Measurements from ENCODE around the gene SCAI.
"Not testable (repeated sequence)": the region's sequence is repeated elsewhere in the genome, so short reads cannot be mapped to it uniquely, and the experiment has no call there.

Gene SCAI

GRCh38 chr9:125106285-125106893 is 36.9 kb downstream of the SCAI start:
- no peak for DNase-seq (ENCODE audit: low read depth in 1 of 2, low spot score in 1 of 2)

GRCh38 chr9:125103770-125104460 is 39.4 kb downstream of the SCAI start:
- no peak for DNase-seq (ENCODE audit: low read depth in 1 of 2, low spot score in 1 of 2)

DNA sequence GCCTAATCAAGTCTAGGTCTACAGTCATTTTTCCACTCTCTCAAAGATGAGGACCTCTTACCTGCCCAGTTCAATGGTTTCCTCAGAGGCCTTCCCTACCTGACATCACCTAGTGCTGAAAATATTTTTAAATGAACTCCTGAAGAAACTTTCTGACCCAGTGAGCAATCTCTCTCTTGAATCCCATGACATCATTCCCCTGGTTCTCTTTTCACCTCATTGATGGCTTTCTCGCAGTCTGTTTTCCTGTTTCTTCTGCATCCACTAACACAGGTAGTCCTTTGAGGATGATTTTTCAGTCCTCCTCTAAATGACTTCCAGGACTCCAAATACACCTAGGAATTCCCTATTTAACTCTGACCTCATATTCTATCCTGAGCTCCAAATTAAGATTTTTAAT is 40.3 kb downstream of the SCAI start:
- DNase-seq (ENCODE audit: low read depth in 1 of 2, low spot score in 1 of 2): no peak

- no peak for DNase-seq (ENCODE audit: low read depth in 1 of 2, low spot score in 1 of 2)
Observed at GRCh38 chr9:125100822-125101221, 42.5 kb downstream of the SCAI start.

DNA sequence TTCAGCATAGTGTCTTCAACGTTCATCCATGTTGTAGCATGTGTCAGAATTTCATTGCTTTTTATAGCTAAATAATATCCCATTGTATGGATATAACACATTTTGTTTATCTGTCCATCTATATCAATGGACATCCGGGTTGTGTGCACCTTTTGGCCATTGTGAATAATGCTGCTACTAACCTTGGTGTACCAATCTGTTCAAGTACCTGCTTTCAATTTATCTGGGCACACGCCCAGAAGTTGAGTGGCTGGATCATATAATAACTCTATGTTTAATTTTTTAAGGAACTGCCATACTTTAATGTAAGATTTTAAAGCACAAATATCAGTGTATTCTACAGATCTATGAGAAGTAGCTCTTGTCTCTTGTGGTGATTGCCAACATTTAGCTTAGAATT is 43.5 kb downstream of the SCAI start:
- no peak for DNase-seq (ENCODE audit: low read depth in 1 of 2, low spot score in 1 of 2)

GRCh38 chr9:125095821-125096443 is 47.4 kb downstream of the SCAI start:
- DNase-seq (ENCODE audit: low read depth in 1 of 2, low spot score in 1 of 2): no peak

DNA sequence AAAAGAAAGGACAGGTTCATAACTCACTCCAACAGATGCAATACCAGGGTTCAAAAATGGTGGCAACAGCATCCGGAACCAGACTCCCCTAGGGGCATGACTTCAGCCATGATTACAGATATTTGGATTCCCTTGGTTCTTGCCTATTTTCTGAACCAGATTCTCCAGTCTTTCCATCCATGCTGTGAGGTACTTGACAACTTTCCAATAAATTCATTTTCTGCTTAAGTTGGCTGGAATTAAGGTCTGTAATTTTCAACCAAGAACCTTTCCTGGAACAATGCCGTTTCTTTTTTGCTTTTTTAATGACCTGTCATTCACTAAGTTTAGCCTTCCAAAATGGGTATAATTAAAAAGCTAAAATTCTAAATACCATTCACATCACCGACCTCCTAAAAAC is 52.2 kb downstream of the SCAI start:
- no peak for DNase-seq (ENCODE audit: low read depth in 1 of 2, low spot score in 1 of 2)

DNA sequence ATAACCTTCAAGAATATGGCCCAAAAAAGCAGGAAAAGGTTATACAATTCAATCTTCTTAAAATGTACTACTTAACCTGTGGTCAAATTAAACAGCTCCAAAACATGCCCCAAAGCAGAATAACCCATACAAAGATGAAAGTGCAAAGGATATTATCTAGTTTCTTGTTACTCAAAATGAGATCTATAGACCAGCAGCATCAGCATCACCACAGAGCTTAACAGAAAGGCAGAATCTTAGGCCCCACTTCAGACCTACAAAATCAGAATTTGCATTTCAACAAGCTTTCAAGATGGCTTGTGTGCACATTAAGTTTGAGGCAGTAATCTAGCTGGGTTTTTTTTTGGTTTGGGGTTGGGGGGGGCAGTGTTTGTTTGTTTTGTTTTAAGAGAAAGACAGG is 54.0 kb downstream of the SCAI start:
- no peak for DNase-seq (ENCODE audit: low read depth in 1 of 2, low spot score in 1 of 2)

- DNase-seq (ENCODE audit: low read depth in 1 of 2, low spot score in 1 of 2): no peak
Observed at GRCh38 chr9:125088752-125089151, 54.6 kb downstream of the SCAI start.

- DNase-seq (ENCODE audit: low read depth in 1 of 2, low spot score in 1 of 2): no peak
Observed at GRCh38 chr9:125085703-125086477, 57.4 kb downstream of the SCAI start.

GRCh38 chr9:125082197-125082596 is 61.1 kb downstream of the SCAI start:
- DNase-seq (ENCODE audit: low read depth in 1 of 2, low spot score in 1 of 2): not testable (repeated sequence)

GRCh38 chr9:125080797-125081196 is 62.5 kb downstream of the SCAI start:
- DNase-seq (ENCODE audit: low read depth in 1 of 2, low spot score in 1 of 2): not testable (repeated sequence)

GRCh38 chr9:125079931-125080330 is 63.4 kb downstream of the SCAI start:
- DNase-seq (ENCODE audit: low read depth in 1 of 2, low spot score in 1 of 2): no peak

GRCh38 chr9:125075997-125076396 is 67.3 kb downstream of the SCAI start:
- no peak for DNase-seq (ENCODE audit: low read depth in 1 of 2, low spot score in 1 of 2)

DNA sequence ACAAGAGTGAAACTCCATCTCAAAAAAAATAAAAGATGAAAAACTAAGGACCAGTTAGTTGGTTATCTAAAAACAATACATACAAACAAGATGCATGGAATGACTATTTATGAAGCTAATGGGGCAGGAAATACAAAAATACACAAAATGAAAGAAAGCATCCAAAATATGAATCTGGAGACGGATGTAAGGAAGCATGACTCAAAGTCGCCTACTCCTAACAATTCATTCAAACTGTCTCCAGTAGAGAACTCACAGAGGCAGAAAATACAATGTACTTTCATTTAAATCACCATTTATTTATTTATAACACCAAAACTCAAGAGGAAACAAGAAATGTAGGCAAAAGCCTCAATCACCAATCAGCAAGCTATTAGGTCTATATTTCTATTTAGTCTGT is 68.4 kb downstream of the SCAI start:
- DNase-seq (ENCODE audit: low read depth in 1 of 2, low spot score in 1 of 2): no peak

DNA sequence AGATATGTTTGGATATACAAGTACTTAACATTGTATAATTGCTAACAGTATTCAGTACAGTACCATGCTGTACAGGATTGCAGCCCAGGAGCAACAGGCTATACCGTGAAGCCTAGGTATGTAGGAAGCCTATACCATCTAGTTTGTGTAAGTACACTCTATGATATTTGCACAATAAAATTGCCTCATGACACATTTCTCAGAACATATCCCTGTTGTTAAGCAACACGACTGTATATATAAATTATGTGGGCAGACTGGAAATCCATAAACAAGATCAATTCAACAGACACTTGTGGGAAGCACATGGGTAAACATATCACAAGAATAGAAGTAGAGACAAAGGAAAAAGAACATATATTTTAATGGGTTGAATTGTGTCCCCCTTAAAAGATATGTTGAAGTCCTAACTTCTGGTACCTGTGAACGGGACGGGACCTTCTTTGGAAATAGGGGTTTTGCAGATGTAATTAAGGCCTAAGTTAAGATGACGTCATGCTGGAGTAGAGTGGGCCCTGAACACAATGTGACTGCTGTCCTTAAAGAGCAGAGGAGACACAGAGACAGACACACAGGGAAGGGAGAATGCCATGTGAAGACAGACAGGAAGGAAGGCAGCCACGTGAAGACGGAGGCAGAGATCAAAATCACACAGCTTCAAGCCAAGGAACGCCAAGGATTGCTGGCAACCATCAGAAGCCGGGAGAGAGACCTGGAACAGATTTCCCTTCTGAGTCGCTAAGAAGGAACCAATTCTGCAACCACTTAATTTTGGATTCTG is 76.3 kb downstream of the SCAI start:
- no peak for DNase-seq (ENCODE audit: low read depth in 1 of 2, low spot score in 1 of 2)

- DNase-seq (ENCODE audit: low read depth in 1 of 2, low spot score in 1 of 2): no peak
Observed at GRCh38 chr9:125061391-125061790, 81.9 kb downstream of the SCAI start.

GRCh38 chr9:125049212-125050049 is 93.9 kb downstream of the SCAI start:
- no peak for DNase-seq (ENCODE audit: low read depth in 1 of 2, low spot score in 1 of 2)

GRCh38 chr9:125043631-125044030 is 99.7 kb downstream of the SCAI start:
- no peak for DNase-seq (ENCODE audit: low read depth in 1 of 2, low spot score in 1 of 2)

DNA sequence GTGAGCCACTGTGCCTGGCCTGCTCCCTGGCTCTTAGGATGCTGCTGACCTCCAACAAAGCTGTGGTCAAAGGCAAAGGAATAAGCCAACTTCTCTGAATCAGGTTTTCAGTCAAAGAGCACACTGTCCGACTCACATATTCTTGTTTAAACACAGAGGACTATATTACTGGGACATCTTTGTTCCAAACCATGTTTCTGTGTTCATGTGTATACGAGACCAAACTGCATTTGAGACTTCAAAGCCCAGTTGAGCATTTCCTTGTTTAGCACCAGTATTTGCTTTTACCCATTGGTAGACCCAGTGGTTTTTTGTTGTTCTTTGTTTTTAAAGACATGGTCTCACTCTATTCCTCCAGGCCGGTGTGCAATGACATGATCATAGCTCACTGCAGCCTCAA is 100.2 kb downstream of the SCAI start:
- DNase-seq (ENCODE audit: low read depth in 1 of 2, low spot score in 1 of 2): no peak

All from activated CD4-positive, alpha-beta T cell treated with anti-CD3 and anti-CD28 coated beads, Interleukin-2, amount 50 U/mL, for 24 hours (primary cell).